OCI-LY3 (cell line): ENCODE measurements around the gene KCNQ1.

Experiments used
- H2AFZ ChIP-seq: fragments of 200-600, 300-600 bp; shearing (Covaris generic); 2 replicates; pipeline ENCODE4 v1.6.0; 2014; ENCODE audit warnings: antibody characterized with exemption, low read depth, low read length
- H3K27ac ChIP-seq: fragments of 200-600, 300-600 bp; sonication (generic); 2 replicates; pipeline ENCODE4 v1.5.1; 2014; ENCODE audit warnings: mild to moderate bottlenecking, low read length, moderate library complexity, mixed read lengths
- H3K27me3 ChIP-seq: fragments of 200-600, 300-600 bp; sonication (generic); 2 replicates; pipeline ENCODE4 v1.6.1; 2014; ENCODE audit warnings: low read depth, low read length, mixed read lengths
- H3K36me3 ChIP-seq: fragments of 200-600, 300-600 bp; sonication (generic); replicated peaks from 2 replicates; pipeline ENCODE3; 2014; ENCODE audit warnings: low read depth, low read length, mixed read lengths
- H3K4me1 ChIP-seq: fragments of 300-600, 200-600 bp; sonication (generic); 2 replicates; pipeline ENCODE4 v1.6.1; 2014; ENCODE audit warnings: low read length, mixed read lengths
- H3K4me2 ChIP-seq: fragments of 200-600, 300-600 bp; sonication (generic); 2 replicates; pipeline ENCODE4 v1.6.1; 2014; ENCODE audit warnings: low read length, mixed read lengths
- H3K4me3 ChIP-seq: fragments of 300-600, 200-600 bp; sonication (generic); 2 replicates; pipeline ENCODE4 v1.5.1; 2014; ENCODE audit warnings: antibody characterized with exemption, mild to moderate bottlenecking, low read length, moderate library complexity
- H3K79me2 ChIP-seq: fragments of 300-600, 200-600 bp; shearing (Covaris generic); 2 replicates; pipeline ENCODE4 v1.6.1; 2014; ENCODE audit warnings: mild to moderate bottlenecking, low read length, mixed read lengths
- H3K9ac ChIP-seq: fragments of 300-600, 200-600 bp; shearing (Covaris generic); 2 replicates; pipeline ENCODE4 v1.6.0; 2014; ENCODE audit warnings: mild to moderate bottlenecking, low read length, moderate library complexity
- H3K9me3 ChIP-seq: fragments of 200-600, 300-600 bp; shearing (Covaris generic); 2 replicates; pipeline ENCODE4 v1.6.1; 2014; ENCODE audit warnings: low read length, mixed read lengths; ENCODE audit not compliant: insufficient read depth
- H4K20me1 ChIP-seq: fragments of 200-600, 300-600 bp; sonication (generic); 2 replicates; pipeline ENCODE4 v1.6.1; 2016; ENCODE audit warnings: low read length, mixed read lengths; ENCODE audit not compliant: insufficient read depth
- CTCF ChIP-seq: fragments of 200-600, 300-600 bp; sonication (generic); IDR thresholded peaks from 2 replicates; pipeline ENCODE4 v1.5.1; 2014; ENCODE audit warnings: antibody characterized with exemption, low read length, low read depth
- EZH2phosphoT487 ChIP-seq: fragments of 200-600 bp; shearing (Covaris generic); IDR thresholded peaks from 2 replicates; pipeline ENCODE4 v1.6.1; 2018; ENCODE audit warnings: antibody characterized with exemption, mixed run types, low read depth

The KCNQ1 gene

GRCh38 chr11:2755071-2755470 is 310.3 kb downstream of the KCNQ1 start:
- H3K9me3 ChIP-seq, result no peaks in the 10 kb centered on the region
- no peak for TF ChIP-seq EZH2phosphoT487
- no peak for TF ChIP-seq CTCF
- no peak overlapping the region for H3K4me3 ChIP-seq
- no peaks in the 10 kb centered on the region for H3K79me2 ChIP-seq
- no peaks in the 10 kb centered on the region for H3K36me3 ChIP-seq
- H2AFZ ChIP-seq, result no peak overlapping the region
- H4K20me1 ChIP-seq, result no peaks in the 10 kb centered on the region
- no peak overlapping the region for H3K4me2 ChIP-seq
- no peaks in the 10 kb centered on the region for H3K4me1 ChIP-seq
- peaks cover 12% of the 10 kb centered on the region for H3K27me3 ChIP-seq
- H3K27ac ChIP-seq, result no peak overlapping the region
- no peak overlapping the region for H3K9ac ChIP-seq

- Histone ChIP-seq H2AFZ (no peak overlapping the region), H3K9ac (no peak overlapping the region), H3K27me3 (peaks cover 7% of the 10 kb centered on the region; the same call in 1 of the 2 replicates), H3K4me3 (no peak overlapping the region), H4K20me1 (no peaks in the 10 kb centered on the region), H3K9me3 (no peaks in the 10 kb centered on the region), H3K79me2 (no peaks in the 10 kb centered on the region), H3K27ac (no peak overlapping the region), H3K4me1 (no peaks in the 10 kb centered on the region), H3K36me3 (no peaks in the 10 kb centered on the region), H3K4me2 (no peak overlapping the region)
- TF ChIP-seq CTCF, result no peak
- TF ChIP-seq EZH2phosphoT487, result no peak
These were observed 313.9 kb downstream of the KCNQ1 start for GRCh38 chr11:2758751-2759150.

GRCh38 chr11:2759228-2760195 is 314.7 kb downstream of the KCNQ1 start:
- no peak overlapping the region for H2AFZ ChIP-seq
- H4K20me1 ChIP-seq, result no peaks in the 10 kb centered on the region
- H3K9ac ChIP-seq, result no peak overlapping the region
- no peak overlapping the region for H3K27ac ChIP-seq
- H3K4me1 ChIP-seq, result no peaks in the 10 kb centered on the region
- no peak for TF ChIP-seq EZH2phosphoT487
- no peak for TF ChIP-seq CTCF
- no peaks in the 10 kb centered on the region for H3K9me3 ChIP-seq
- H3K4me3 ChIP-seq, result no peak overlapping the region
- H3K27me3 ChIP-seq, result no peaks in the 10 kb centered on the region
- H3K36me3 ChIP-seq, result no peaks in the 10 kb centered on the region
- H3K79me2 ChIP-seq, result no peaks in the 10 kb centered on the region
- no peak overlapping the region for H3K4me2 ChIP-seq

GRCh38 chr11:2760196-2760871 is 315.5 kb downstream of the KCNQ1 start:
- Histone ChIP-seq H3K27me3 (peaks cover 2% of the 10 kb centered on the region; the same call in 1 of the 2 replicates), H3K4me2 (no peak overlapping the region), H2AFZ (no peak overlapping the region), H4K20me1 (no peaks in the 10 kb centered on the region), H3K36me3 (no peaks in the 10 kb centered on the region), H3K79me2 (no peaks in the 10 kb centered on the region), H3K4me1 (no peaks in the 10 kb centered on the region), H3K9me3 (no peaks in the 10 kb centered on the region), H3K27ac (no peak overlapping the region), H3K9ac (no peak overlapping the region), H3K4me3 (no peak overlapping the region)
- TF ChIP-seq CTCF (no peak), EZH2phosphoT487 (no peak)
